Muscle of arm (tissue), 12 donors: Measurements from ENCODE around the gene EHMT1. TPM values are rescaled to one million over a fixed set of nuclear protein-coding genes. Genes with fewer than 3 reads are reported as not detected.
A peak's percentile ranks its signal among the peaks of the same experiment; 100 is the strongest.

ENCODE experiments used
- DNase-seq: peaks from one replicate; pipeline ENCODE4 v3.0.0-alpha.2; 2013
- polyA plus RNA-seq, 12 donors: library from polyadenylated mRNA; unstranded; fragments of 120-200 nt; gene quantifications; one replicate each; pipeline ENCODE4 v1.2.1, GENCODE V29; 2013; ENCODE audit not compliant: insufficient read length in 12 of 12

The EHMT1 gene
- polyA plus RNA-seq, 12 donors, result 36.6 to 71.7 (median 43.4) TPM; not detected in 1

- no peak for DNase-seq
These were observed 52.9 kb downstream of the EHMT1 start for GRCh38 chr9:137671721-137672120.

- DNase-seq, result peak; percentile 44
These were observed 54.3 kb downstream of the EHMT1 start for GRCh38 chr9:137672907-137673791.

- DNase-seq, result no peak
These were observed 55.1 kb downstream of the EHMT1 start for GRCh38 chr9:137673886-137674285.

- no peak for DNase-seq
These were observed 55.6 kb downstream of the EHMT1 start for GRCh38 chr9:137674307-137674975.

- no peak for DNase-seq
These were observed 56.1 kb downstream of the EHMT1 start for GRCh38 chr9:137674976-137675320.

- no peak for DNase-seq
These were observed 58.2 kb downstream of the EHMT1 start for GRCh38 chr9:137676998-137677397.

GRCh38 chr9:137678202-137678601, 59.4 kb downstream of the EHMT1 start:
- DNase-seq, result no peak

- DNase-seq, result no peak
These were observed 60.4 kb downstream of the EHMT1 start for GRCh38 chr9:137679249-137679648.

- DNase-seq, result no peak
These were observed 61.0 kb downstream of the EHMT1 start for GRCh38 chr9:137679695-137680305.

GRCh38 chr9:137680444-137681358, 61.9 kb downstream of the EHMT1 start:
- no peak for DNase-seq

- no peak for DNase-seq
These were observed 63.8 kb downstream of the EHMT1 start for GRCh38 chr9:137682428-137683105.

GRCh38 chr9:137683262-137683864, 64.6 kb downstream of the EHMT1 start:
- DNase-seq, result no peak

GRCh38 chr9:137685035-137685740, 66.4 kb downstream of the EHMT1 start:
- DNase-seq, result no peak

- no peak for DNase-seq
These were observed 67.1 kb downstream of the EHMT1 start for GRCh38 chr9:137685741-137686420.

GRCh38 chr9:137688261-137688660, 69.5 kb downstream of the EHMT1 start:
- no peak for DNase-seq

GRCh38 chr9:137688725-137689124, 69.9 kb downstream of the EHMT1 start:
- DNase-seq, result no peak

GRCh38 chr9:137689745-137690529, 71.1 kb downstream of the EHMT1 start:
- no peak for DNase-seq

GRCh38 chr9:137690930-137691645, 72.3 kb downstream of the EHMT1 start:
- no peak for DNase-seq
